HT-29 (cell line): Measurements from ENCODE around the gene MISP. TPM values are rescaled to one million over a fixed set of nuclear protein-coding genes. Genes with fewer than 3 reads are reported as not detected.

Source experiments
- DNase-seq: peaks from one replicate; pipeline ENCODE4 v3.0.0-alpha.2; 2015; ENCODE audit warnings: low spot score
- small RNA-seq: library from RNA; depleted of rRNA; stranded (forward); fragments of <200 nt; gene quantifications from one replicate; pipeline ENCODE3, GENCODE V24; 2014
- total RNA-seq: library from RNA; depleted of rRNA; stranded (reverse); fragments of >200 nt; shearing (Covaris generic); gene quantifications from 2 replicates; pipeline ENCODE4 v1.2.3, GENCODE V29; 2014; rRNA removed

The MISP gene
- total RNA-seq, 1 experiment from 2014 or later, result 211 TPM

- no peak for DNase-seq
These were observed 57.5 kb downstream of the MISP start for GRCh38 chr19:808423-808775.

GRCh38 chr19:810077-810855, 59.4 kb downstream of the MISP start:
- DNase-seq, result no peak

- DNase-seq, result no peak
These were observed 60.1 kb downstream of the MISP start for GRCh38 chr19:810883-811489.

- no peak for DNase-seq
These were observed 60.7 kb downstream of the MISP start for GRCh38 chr19:811506-812048.

GRCh38 chr19:812049-812746, 61.3 kb downstream of the MISP start:
- DNase-seq, result no peak

- no peak for DNase-seq
These were observed 61.9 kb downstream of the MISP start for GRCh38 chr19:812747-813218.

GRCh38 chr19:813219-814151, 62.6 kb downstream of the MISP start:
- DNase-seq, result no peak

Small RNA genes within 50 kb of the gene (small RNA-seq; reads per million reads assigned to genes)
- not detected for gene MIR3187

Other genes with a start within 250 kb of the MISP start
- 25.8 and 32.9 TPM in 2 replicates for gene TPGS1, start 243.6 kb upstream of the MISP start, total RNA-seq
- 151 and 167 TPM in 2 replicates for gene CDC34, start 219.4 kb upstream of the MISP start, total RNA-seq
- 0.31 TPM in 1 of 2 replicates, not detected in the other for gene GZMM, start 207.1 kb upstream of the MISP start, total RNA-seq
- gene BSG, start 178.5 kb upstream of the MISP start, total RNA-seq, result 725 and 781 TPM in 2 replicates
- gene HCN2, start 161.2 kb upstream of the MISP start, total RNA-seq, result 0.10 TPM in 1 of 2 replicates, not detected in the other
- gene POLRMT, start 117.6 kb upstream of the MISP start, total RNA-seq, result 74.3 and 89.6 TPM in 2 replicates
- 0.05 and 0.36 TPM in 2 replicates for gene FGF22, start 111.2 kb upstream of the MISP start, total RNA-seq
- 123 TPM in 2 replicates for gene RNF126, start 87.9 kb upstream of the MISP start, total RNA-seq
- gene FSTL3, start 74.7 kb upstream of the MISP start, total RNA-seq, result 6.2 and 8.9 TPM in 2 replicates
- gene PRSS57, start 55.7 kb upstream of the MISP start, total RNA-seq, result not detected in 2 replicates
- 0.13 TPM in 1 of 2 replicates, not detected in the other for gene PALM, start 42.2 kb upstream of the MISP start, total RNA-seq
- gene PTBP1, start 46.3 kb downstream of the MISP start, total RNA-seq, result 464 and 599 TPM in 2 replicates
- gene PLPPR3, start 70.8 kb downstream of the MISP start, total RNA-seq, result not detected in 2 replicates
- not detected in 2 replicates for gene AZU1, start 76.7 kb downstream of the MISP start, total RNA-seq
- not detected in 2 replicates for gene PRTN3, start 89.9 kb downstream of the MISP start, total RNA-seq
- not detected in 2 replicates for gene ELANE, start 101.2 kb downstream of the MISP start, total RNA-seq
- 1.1 and 1.4 TPM in 2 replicates for gene CFD, start 108.6 kb downstream of the MISP start, total RNA-seq
- 31.8 and 32.4 TPM in 2 replicates for gene MED16, start 142.1 kb downstream of the MISP start, total RNA-seq
- gene RNU6-9, start 142.4 kb downstream of the MISP start, total RNA-seq, result not detected in 2 replicates
- 37.7 and 51.4 TPM in 2 replicates for gene R3HDM4, start 162.1 kb downstream of the MISP start, total RNA-seq
- not detected in 2 replicates for gene KISS1R, start 166.2 kb downstream of the MISP start, total RNA-seq
- 10.4 and 11.8 TPM in 2 replicates for gene ARID3A, start 174.9 kb downstream of the MISP start, total RNA-seq
- 172 and 186 TPM in 2 replicates for gene WDR18, start 233.2 kb downstream of the MISP start, total RNA-seq
- gene GRIN3B, start 249.3 kb downstream of the MISP start, total RNA-seq, result not detected in 2 replicates